ENCODE measurements around the gene RPL7A. TPM values are rescaled to one million over a fixed set of nuclear protein-coding genes. Genes with fewer than 3 reads are reported as not detected.
"Not testable (repeated sequence)": the region's sequence is repeated elsewhere in the genome, so short reads cannot be mapped to it uniquely, and the experiment has no call there.

Gene RPL7A
- total RNA-seq, 6 experiments from 2014 or later: 529 to 851 (median 616) TPM

DNA sequence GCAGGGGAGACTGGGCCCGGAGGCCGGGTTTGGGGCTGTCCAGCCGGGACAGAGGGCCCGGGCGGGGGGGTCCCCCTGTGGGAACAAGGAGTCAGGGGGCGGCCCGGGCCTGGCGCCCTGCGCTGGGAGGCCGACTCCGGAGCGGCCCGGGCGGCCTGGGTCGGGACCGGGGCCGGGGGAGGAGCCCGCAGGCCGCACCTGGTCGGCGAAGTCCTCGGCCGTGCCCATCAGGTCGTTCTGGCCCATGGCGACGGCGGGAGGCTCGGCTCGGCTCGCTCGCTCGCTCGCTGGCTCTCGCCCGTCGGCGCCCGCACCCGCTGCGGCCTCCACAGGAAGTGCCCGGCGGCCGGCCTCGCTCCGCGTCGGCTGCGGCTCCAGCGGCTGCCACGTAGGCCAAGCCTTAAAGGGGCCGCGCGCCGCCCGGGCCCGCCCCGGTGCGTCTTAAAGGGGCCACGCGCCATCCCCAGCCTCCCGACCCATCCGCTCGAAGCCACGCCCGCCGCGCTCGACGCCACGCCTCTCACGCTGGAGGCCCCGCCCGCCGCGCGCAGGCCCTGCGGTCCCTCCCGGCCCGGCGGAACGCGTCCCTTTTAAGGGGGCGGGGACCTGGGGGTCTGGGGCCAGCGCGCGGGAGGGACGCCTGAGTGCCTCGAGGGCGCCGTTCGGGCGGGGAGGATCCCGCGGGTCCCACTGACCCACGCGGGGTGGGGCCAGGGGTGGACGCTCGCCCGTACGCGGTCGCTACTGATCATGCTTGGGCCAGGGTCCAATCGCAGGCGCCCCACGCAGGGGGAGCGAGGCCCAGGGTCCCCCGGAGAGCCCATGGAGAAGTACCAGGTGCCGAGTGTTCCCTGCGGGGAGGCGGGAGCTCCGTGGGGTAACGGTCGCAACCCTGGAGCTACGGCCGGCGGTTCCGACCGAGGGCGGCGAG lies 28.0 kb downstream of the RPL7A start, which contains the start of the genes STKLD1 and SURF4:
STKLD1 (plus strand) TSS at position 643 of the 931 bp plus-strand sequence; CDS start at position 751, 108 bp downstream.
SURF4 (minus strand) TSS at position 337 of the 931 bp plus-strand sequence; CDS start at position 246, 91 bp downstream.
- peaks cover 0 to 5% (median 2%) of the 10 kb centered on the region in 4 donors for H3K36me3 ChIP-seq
- peak within 1 kb of the TSS; percentile 96 to 99 (median 98) for H3K27ac ChIP-seq
- intact Hi-C loops (cut with DNase I): no loop called here
- no peaks in the 10 kb centered on the region for H3K9me3 ChIP-seq
- DNase-seq (peak; percentile 98), ATAC-seq (peak; percentile 92 to 96 (median 94))
- peak; percentile 96 for TF ChIP-seq POLR2A (IDR thresholded peaks at IDR 0.05)
- TF ChIP-seq, protein P1, sequence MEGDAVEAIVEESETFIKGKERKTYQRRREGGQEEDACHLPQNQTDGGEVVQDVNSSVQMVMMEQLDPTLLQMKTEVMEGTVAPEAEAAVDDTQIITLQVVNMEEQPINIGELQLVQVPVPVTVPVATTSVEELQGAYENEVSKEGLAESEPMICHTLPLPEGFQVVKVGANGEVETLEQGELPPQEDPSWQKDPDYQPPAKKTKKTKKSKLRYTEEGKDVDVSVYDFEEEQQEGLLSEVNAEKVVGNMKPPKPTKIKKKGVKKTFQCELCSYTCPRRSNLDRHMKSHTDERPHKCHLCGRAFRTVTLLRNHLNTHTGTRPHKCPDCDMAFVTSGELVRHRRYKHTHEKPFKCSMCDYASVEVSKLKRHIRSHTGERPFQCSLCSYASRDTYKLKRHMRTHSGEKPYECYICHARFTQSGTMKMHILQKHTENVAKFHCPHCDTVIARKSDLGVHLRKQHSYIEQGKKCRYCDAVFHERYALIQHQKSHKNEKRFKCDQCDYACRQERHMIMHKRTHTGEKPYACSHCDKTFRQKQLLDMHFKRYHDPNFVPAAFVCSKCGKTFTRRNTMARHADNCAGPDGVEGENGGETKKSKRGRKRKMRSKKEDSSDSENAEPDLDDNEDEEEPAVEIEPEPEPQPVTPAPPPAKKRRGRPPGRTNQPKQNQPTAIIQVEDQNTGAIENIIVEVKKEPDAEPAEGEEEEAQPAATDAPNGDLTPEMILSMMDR (IDR thresholded peaks at IDR 0.05): no peak
- H3K27me3 ChIP-seq: no peaks in the 10 kb centered on the region
- peaks cover 0 to 41% (median 19%) of the 10 kb centered on the region in 4 donors for H3K4me1 ChIP-seq
- peak within 1 kb of the TSS; percentile 98 to 99 (median 99) for H3K4me3 ChIP-seq
- WGBS (ENCODE audit: insufficient coverage, low coverage, low lambda C conversion rate, missing lambda C conversion rate): no CpG with 5 or more reads among the region's 120 CpGs

DNA sequence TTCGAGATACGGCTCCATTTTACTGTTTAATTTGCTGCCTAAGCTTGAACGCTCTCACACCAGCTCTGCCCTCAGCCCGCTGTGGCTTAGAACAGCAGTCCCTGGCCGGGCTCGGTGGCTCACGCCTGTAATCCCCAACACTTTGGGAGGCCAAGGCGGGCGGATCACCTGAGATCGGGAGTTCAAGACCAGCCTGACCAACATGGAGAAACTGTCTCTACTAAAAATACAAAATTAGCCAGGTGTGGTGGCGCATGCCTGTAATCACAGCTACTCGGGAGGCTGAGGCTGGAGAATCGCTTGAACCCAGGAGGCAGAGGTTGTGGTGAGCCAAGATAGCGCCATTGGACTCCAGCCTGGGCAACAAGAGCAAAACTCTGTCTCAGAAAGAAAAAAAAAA lies 29.3 kb downstream of the RPL7A start:
- DNase-seq; H3K9me3 ChIP-seq; H3K27ac ChIP-seq; H3K27me3 ChIP-seq; H3K36me3 ChIP-seq; intact Hi-C loops (cut with DNase I); ATAC-seq; H3K4me3 ChIP-seq: not testable (repeated sequence)
- peaks cover 0 to 28% (median 10%) of the 10 kb centered on the region in 4 donors for H3K4me1 ChIP-seq
- 74% methylated on average over 6 of the region's 14 CpGs for WGBS (ENCODE audit: insufficient coverage, low coverage, low lambda C conversion rate, missing lambda C conversion rate)

DNA sequence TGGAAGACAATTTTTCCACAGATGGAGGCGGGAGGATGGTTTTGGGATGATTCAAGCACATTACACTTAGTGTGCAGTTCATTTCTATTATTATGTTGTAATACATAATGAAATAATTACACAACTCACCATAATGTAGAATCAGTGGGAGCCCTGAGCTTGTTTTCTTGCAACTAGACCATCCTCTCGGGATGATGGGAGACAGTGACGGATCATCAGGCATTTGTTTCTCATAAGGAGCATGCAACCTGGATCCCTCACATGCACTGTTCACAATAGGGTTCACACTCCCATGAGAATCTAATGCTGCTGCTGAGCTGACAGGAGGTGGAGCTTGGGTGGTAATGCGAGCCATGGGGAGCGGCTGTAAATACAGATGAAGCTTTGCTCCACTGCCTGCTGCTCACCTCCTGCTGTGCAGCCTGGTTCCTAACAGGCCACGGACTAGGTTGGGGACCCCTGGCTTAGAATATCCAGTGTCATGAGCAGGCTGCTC lies 29.8 kb downstream of the RPL7A start:
- H3K36me3 ChIP-seq: peaks cover 0 to 5% (median 2%) of the 10 kb centered on the region in 4 donors
- no peak for ATAC-seq
- intact Hi-C loops (cut with DNase I): no loop called here
- DNase-seq: no peak
- peaks cover 0 to 23% (median 7%) of the 10 kb centered on the region in 4 donors for H3K4me1 ChIP-seq
- no peaks in the 10 kb centered on the region for H3K9me3 ChIP-seq
- no peak overlapping the region for H3K27ac ChIP-seq
- TF ChIP-seq POLR2A (IDR thresholded peaks at IDR 0.05): no peak
- TF ChIP-seq, protein P1 (IDR thresholded peaks at IDR 0.05): no peak
- 47% methylated on average over 3 of the region's 6 CpGs for WGBS (ENCODE audit: insufficient coverage, low coverage, low lambda C conversion rate, missing lambda C conversion rate)
- no peak overlapping the region for H3K4me3 ChIP-seq
- no peaks in the 10 kb centered on the region for H3K27me3 ChIP-seq

DNA sequence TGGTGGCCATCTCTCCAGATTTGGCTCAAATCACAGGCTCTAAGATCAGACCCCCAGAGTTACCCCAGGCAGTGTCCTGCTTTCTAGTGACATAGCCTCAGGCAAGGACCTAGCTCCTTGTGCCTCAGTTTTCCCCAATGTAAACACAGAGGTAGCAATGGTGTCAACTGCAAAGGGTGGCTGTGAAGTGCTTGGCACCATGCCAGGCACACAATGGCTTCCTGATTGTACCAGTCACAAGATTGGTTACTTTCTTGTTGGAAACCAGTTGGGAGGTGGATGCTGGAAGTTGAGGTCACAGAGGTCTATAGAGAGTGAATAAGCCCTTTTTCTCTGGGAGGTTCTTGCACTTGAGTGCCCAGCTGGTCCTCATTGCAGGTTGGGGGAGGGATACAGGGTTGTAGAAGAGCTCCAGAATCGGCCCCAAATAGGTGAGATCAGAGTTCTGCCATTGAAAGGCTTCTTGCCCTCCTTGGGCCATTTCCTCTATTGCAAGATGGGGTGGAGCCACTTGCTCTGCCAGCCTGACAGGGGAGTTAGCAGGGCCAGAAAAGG lies 30.5 kb downstream of the RPL7A start:
- Histone ChIP-seq H3K36me3 (peaks cover 0 to 3% (median 0%) of the 10 kb centered on the region in 4 donors), H3K4me1 (peaks cover 0 to 16% (median 5%) of the 10 kb centered on the region in 4 donors), H3K27me3 (no peaks in the 10 kb centered on the region), H3K27ac (no peak overlapping the region), H3K9me3 (no peaks in the 10 kb centered on the region), H3K4me3 (no peak overlapping the region)
- TF ChIP-seq, protein P1 (IDR thresholded peaks at IDR 0.05): no peak
- TF ChIP-seq POLR2A (IDR thresholded peaks at IDR 0.05): no peak
- ATAC-seq: no peak
- 57% methylated on average over 1 of the region's 1 CpG for WGBS (ENCODE audit: insufficient coverage, low coverage, low lambda C conversion rate, missing lambda C conversion rate)
- intact Hi-C loops (cut with DNase I): no loop called here
- DNase-seq: no peak
